ENCODE measurements around the gene KIRREL2.

GRCh38 chr19:35868172-35868822, 11.6 kb downstream of the KIRREL2 start, which contains the start of gene APLP1:
- TF ChIP-seq CTCF (IDR thresholded peaks at IDR 0.05; ENCODE audit: insufficient read depth, low read depth, low read length) (no peak), EZH2 (IDR thresholded peaks at IDR 0.05; ENCODE audit: insufficient read depth, low read length) (no peak)

All from astrocyte (in vitro differentiated cells and primary cell).